Measurements from ENCODE around the gene DHX40.

The DHX40 gene

DNA sequence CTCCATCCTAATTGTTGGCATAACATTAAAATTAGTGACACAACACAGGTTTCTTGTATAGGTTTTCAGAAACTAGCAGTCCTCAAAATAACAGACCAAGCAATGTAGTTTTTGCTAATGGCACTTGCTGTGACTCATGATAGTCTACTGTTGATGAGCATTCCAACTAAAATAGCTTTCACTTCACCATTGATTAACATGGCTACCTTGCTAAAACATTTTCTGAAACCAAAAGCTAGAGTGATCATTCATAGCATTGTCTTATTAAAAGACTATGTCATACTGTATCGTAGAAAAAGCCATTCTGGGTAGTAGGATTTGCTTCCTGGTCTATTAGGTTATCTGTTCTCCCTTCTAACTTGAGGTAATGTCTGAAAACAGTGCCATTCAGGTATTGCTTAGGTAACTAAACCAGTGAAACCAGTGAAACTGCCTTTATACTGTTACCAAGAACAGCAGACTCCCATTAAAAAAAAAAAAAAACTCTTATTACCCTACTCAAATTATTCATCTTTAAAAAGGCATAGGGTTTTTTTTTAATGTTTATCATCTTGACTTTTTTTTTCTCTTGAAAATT, 51.8 kb downstream of the DHX40 start:
- peaks cover 17% of the 10 kb centered on the region for H3K79me2 ChIP-seq (ENCODE audit: control insufficient read depth, insufficient read depth, low read length, poor library complexity)
- H3K4me2 ChIP-seq (ENCODE audit: low read length), result no peak overlapping the region
- no peak overlapping the region for H3K23ac ChIP-seq (ENCODE audit: low read length)
- H4K8ac ChIP-seq (ENCODE audit: low read depth, low read length), result no peak overlapping the region
- no peaks in the 10 kb centered on the region for H3K9me3 ChIP-seq (ENCODE audit: insufficient read depth, low read depth, low read length)
- H3K36me3 ChIP-seq (ENCODE audit: control insufficient read depth in 1 of 2, insufficient read depth in 2 of 2, low read length in 2 of 2), result peaks cover 0 to under 1% of the 10 kb centered on the region in 2 experiments
- H2BK5ac ChIP-seq (ENCODE audit: low read depth, low read length, poor library complexity), result no peak overlapping the region
- no peak overlapping the region for H3K14ac ChIP-seq (ENCODE audit: low read length)
- WGBS (ENCODE audit: extremely low coverage, insufficient coverage, insufficient read length), result no CpG with 5 or more reads among the region's 1 CpG
- no peak overlapping the region for H2AK5ac ChIP-seq (ENCODE audit: low read length)
- H4K12ac ChIP-seq (ENCODE audit: low read depth, low read length), result no peak overlapping the region
- H3K4me3 ChIP-seq (ENCODE audit: low read depth, low read length), result no peak overlapping the region
- no peak overlapping the region for H2BK12ac ChIP-seq (ENCODE audit: low read length)
- H3K27me3 ChIP-seq (ENCODE audit: insufficient read depth, low read length), result no peaks in the 10 kb centered on the region
- peak overlapping the region; percentile 25 for H3K27ac ChIP-seq (ENCODE audit: low read depth, low read length)
- no peak overlapping the region for H4K91ac ChIP-seq (ENCODE audit: low read depth, low read length)
- H3K18ac ChIP-seq (ENCODE audit: low read length), result no peak overlapping the region
- H3K4me1 ChIP-seq (ENCODE audit: control insufficient read depth in 1 of 2, insufficient read depth in 2 of 2, low read length in 2 of 2), result peaks cover under 1% of the 10 kb centered on the region in 2 experiments
- peaks cover 19% of the 10 kb centered on the region for H3K79me1 ChIP-seq (ENCODE audit: low read length)
- H2BK120ac ChIP-seq (ENCODE audit: insufficient read depth, low read length, poor library complexity), result no peak overlapping the region
- no peak overlapping the region for H2AFZ ChIP-seq (ENCODE audit: insufficient read depth, low read length, poor library complexity)
- H3K9ac ChIP-seq (ENCODE audit: low read length), result no peak overlapping the region
- peak in 1 of 2 donors; percentile 76 for DNase-seq
- H3K4ac ChIP-seq (ENCODE audit: low read depth, low read length), result no peak overlapping the region

GRCh38 chr17:59619035-59619297, 53.6 kb downstream of the DHX40 start:
- Histone ChIP-seq H3K4me2 (ENCODE audit: low read length) (peak overlapping the region; percentile 84), H3K79me1 (ENCODE audit: low read length) (peaks cover 19% of the 10 kb centered on the region), H3K9me3 (ENCODE audit: insufficient read depth, low read depth, low read length) (no peaks in the 10 kb centered on the region), H3K79me2 (ENCODE audit: control insufficient read depth, insufficient read depth, low read length, poor library complexity) (peaks cover 20% of the 10 kb centered on the region), H2AK5ac (ENCODE audit: low read length) (no peak overlapping the region), H4K12ac (ENCODE audit: low read depth, low read length) (peak overlapping the region; percentile 100), H3K4me3 (ENCODE audit: low read depth, low read length) (peak overlapping the region; percentile 99), H3K14ac (ENCODE audit: low read length) (peak overlapping the region; percentile 100), H2AFZ (ENCODE audit: insufficient read depth, low read length, poor library complexity) (no peak overlapping the region), H3K18ac (ENCODE audit: low read length) (peak overlapping the region; percentile 99), H3K9ac (ENCODE audit: low read length) (peak overlapping the region; percentile 95), H2BK5ac (ENCODE audit: low read depth, low read length, poor library complexity) (peak overlapping the region; percentile 100), H2BK120ac (ENCODE audit: insufficient read depth, low read length, poor library complexity) (peak overlapping the region; percentile 100), H2BK12ac (ENCODE audit: low read length) (no peak overlapping the region), H3K23ac (ENCODE audit: low read length) (no peak overlapping the region), H3K27me3 (ENCODE audit: insufficient read depth, low read length) (no peaks in the 10 kb centered on the region), H3K27ac (ENCODE audit: low read depth, low read length) (peak overlapping the region; percentile 99), H3K4me1 (ENCODE audit: control insufficient read depth in 1 of 2, insufficient read depth in 2 of 2, low read length in 2 of 2) (peaks cover 3% of the 10 kb centered on the region in 2 experiments), H3K36me3 (ENCODE audit: control insufficient read depth in 1 of 2, insufficient read depth in 2 of 2, low read length in 2 of 2) (peaks cover 0 to 3% of the 10 kb centered on the region in 2 experiments), H3K4ac (ENCODE audit: low read depth, low read length) (no peak overlapping the region), H4K91ac (ENCODE audit: low read depth, low read length) (peak overlapping the region; percentile 100), H4K8ac (ENCODE audit: low read depth, low read length) (peak overlapping the region; percentile 98)
- no CpG with 5 or more reads among the region's 11 CpGs for WGBS (ENCODE audit: extremely low coverage, insufficient coverage, insufficient read length)
- no peak for DNase-seq

GRCh38 chr17:59619298-59620063, 54.1 kb downstream of the DHX40 start, which contains the start of gene CLTC:
Gene CLTC (plus strand): TSS chr17:59619895. CDS start chr17:59620132, 237 bp downstream.
- peaks cover 3% of the 10 kb centered on the region in 2 experiments for H3K4me1 ChIP-seq (ENCODE audit: control insufficient read depth in 1 of 2, insufficient read depth in 2 of 2, low read length in 2 of 2)
- peak within 1 kb of the TSS; percentile 69 for H2BK12ac ChIP-seq (ENCODE audit: low read length)
- peak; percentile 93 to 94 for DNase-seq
- H2BK120ac ChIP-seq (ENCODE audit: insufficient read depth, low read length, poor library complexity), result peak within 1 kb of the TSS; percentile 100
- H3K79me2 ChIP-seq (ENCODE audit: control insufficient read depth, insufficient read depth, low read length, poor library complexity), result peaks cover 22% of the 10 kb centered on the region
- peak within 1 kb of the TSS; percentile 100 for H4K91ac ChIP-seq (ENCODE audit: low read depth, low read length)
- H3K18ac ChIP-seq (ENCODE audit: low read length), result peak within 1 kb of the TSS; percentile 100
- H3K79me1 ChIP-seq (ENCODE audit: low read length), result peaks cover 19% of the 10 kb centered on the region
- peak within 1 kb of the TSS; percentile 99 for H3K27ac ChIP-seq (ENCODE audit: low read depth, low read length)
- H3K14ac ChIP-seq (ENCODE audit: low read length), result peak within 1 kb of the TSS; percentile 100
- H2AFZ ChIP-seq (ENCODE audit: insufficient read depth, low read length, poor library complexity), result peak within 1 kb of the TSS; percentile 95
- peak within 1 kb of the TSS; percentile 100 for H4K12ac ChIP-seq (ENCODE audit: low read depth, low read length)
- H3K36me3 ChIP-seq (ENCODE audit: control insufficient read depth in 1 of 2, insufficient read depth in 2 of 2, low read length in 2 of 2), result peaks cover 0 to 3% of the 10 kb centered on the region in 2 experiments
- H3K9me3 ChIP-seq (ENCODE audit: insufficient read depth, low read depth, low read length), result no peaks in the 10 kb centered on the region
- H2AK5ac ChIP-seq (ENCODE audit: low read length), result peak within 1 kb of the TSS; percentile 100
- H3K4me2 ChIP-seq (ENCODE audit: low read length), result peak within 1 kb of the TSS; percentile 84
- H2BK5ac ChIP-seq (ENCODE audit: low read depth, low read length, poor library complexity), result peak within 1 kb of the TSS; percentile 100
- H3K4ac ChIP-seq (ENCODE audit: low read depth, low read length), result peak within 1 kb of the TSS; percentile 100
- no peak within 1 kb of the TSS for H3K23ac ChIP-seq (ENCODE audit: low read length)
- H4K8ac ChIP-seq (ENCODE audit: low read depth, low read length), result peak within 1 kb of the TSS; percentile 98
- no CpG with 5 or more reads among the region's 65 CpGs for WGBS (ENCODE audit: extremely low coverage, insufficient coverage, insufficient read length)
- peak within 1 kb of the TSS; percentile 99 for H3K4me3 ChIP-seq (ENCODE audit: low read depth, low read length)
- peak within 1 kb of the TSS; percentile 95 for H3K9ac ChIP-seq (ENCODE audit: low read length)
- no peaks in the 10 kb centered on the region for H3K27me3 ChIP-seq (ENCODE audit: insufficient read depth, low read length)

DNA sequence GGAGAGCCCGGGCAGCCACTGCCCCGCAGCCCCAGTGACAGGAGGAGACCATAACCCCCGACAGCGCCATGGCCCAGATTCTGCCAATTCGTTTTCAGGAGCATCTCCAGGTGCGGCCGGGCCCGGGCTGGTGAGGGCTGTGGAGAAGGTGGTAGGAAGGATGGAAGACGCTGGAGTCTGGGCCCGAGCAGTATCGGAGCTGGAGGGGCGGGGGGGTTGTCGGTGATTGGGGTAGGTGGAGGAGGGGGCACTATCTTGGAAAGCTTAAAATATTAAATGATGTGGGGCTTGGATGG, 54.6 kb downstream of the DHX40 start:
- WGBS (ENCODE audit: extremely low coverage, insufficient coverage, insufficient read length), result no CpG with 5 or more reads among the region's 13 CpGs
- H3K27me3 ChIP-seq (ENCODE audit: insufficient read depth, low read length), result no peaks in the 10 kb centered on the region
- peak overlapping the region; percentile 100 for H2BK5ac ChIP-seq (ENCODE audit: low read depth, low read length, poor library complexity)
- DNase-seq, result no peak
- H2BK12ac ChIP-seq (ENCODE audit: low read length), result peak overlapping the region; percentile 69
- H3K4ac ChIP-seq (ENCODE audit: low read depth, low read length), result peak overlapping the region; percentile 100
- peak overlapping the region; percentile 92 for H3K9ac ChIP-seq (ENCODE audit: low read length)
- peak overlapping the region; percentile 100 for H3K14ac ChIP-seq (ENCODE audit: low read length)
- peak overlapping the region; percentile 100 for H3K18ac ChIP-seq (ENCODE audit: low read length)
- H2BK120ac ChIP-seq (ENCODE audit: insufficient read depth, low read length, poor library complexity), result peak overlapping the region; percentile 100
- peak overlapping the region; percentile 99 for H3K4me3 ChIP-seq (ENCODE audit: low read depth, low read length)
- peaks cover 23% of the 10 kb centered on the region for H3K79me2 ChIP-seq (ENCODE audit: control insufficient read depth, insufficient read depth, low read length, poor library complexity)
- peak overlapping the region; percentile 94 for H2AFZ ChIP-seq (ENCODE audit: insufficient read depth, low read length, poor library complexity)
- peak overlapping the region; percentile 100 for H2AK5ac ChIP-seq (ENCODE audit: low read length)
- H4K8ac ChIP-seq (ENCODE audit: low read depth, low read length), result peak overlapping the region; percentile 98
- no peaks in the 10 kb centered on the region for H3K9me3 ChIP-seq (ENCODE audit: insufficient read depth, low read depth, low read length)
- peak overlapping the region; percentile 99 for H3K27ac ChIP-seq (ENCODE audit: low read depth, low read length)
- peaks cover 19% of the 10 kb centered on the region for H3K79me1 ChIP-seq (ENCODE audit: low read length)
- H3K4me1 ChIP-seq (ENCODE audit: control insufficient read depth in 1 of 2, insufficient read depth in 2 of 2, low read length in 2 of 2), result peaks cover 3% of the 10 kb centered on the region in 2 experiments
- peak overlapping the region; percentile 74 for H3K4me2 ChIP-seq (ENCODE audit: low read length)
- H3K23ac ChIP-seq (ENCODE audit: low read length), result no peak overlapping the region
- peak overlapping the region; percentile 100 for H4K12ac ChIP-seq (ENCODE audit: low read depth, low read length)
- H3K36me3 ChIP-seq (ENCODE audit: control insufficient read depth in 1 of 2, insufficient read depth in 2 of 2, low read length in 2 of 2), result peaks cover 0 to 3% of the 10 kb centered on the region in 2 experiments
- peak overlapping the region; percentile 100 for H4K91ac ChIP-seq (ENCODE audit: low read depth, low read length)
